Suppressor macrophage (primary cell): Measurements from ENCODE around the gene CTTN.

Source experiments
- DNase-seq, 4 experiments: peaks; one replicate each; pipeline ENCODE4 v3.0.0-alpha.2; 2020 to 2022

Gene CTTN

GRCh38 chr11:70410276-70411205 is 12.2 kb downstream of the CTTN start:
- no peak for DNase-seq

- DNase-seq, result no peak
These were observed 13.6 kb downstream of the CTTN start for GRCh38 chr11:70411713-70412452.

- DNase-seq, result no peak
These were observed 14.8 kb downstream of the CTTN start for GRCh38 chr11:70413151-70413550.

GRCh38 chr11:70414341-70415100 is 16.2 kb downstream of the CTTN start:
- DNase-seq, result no peak

- DNase-seq, result no peak
These were observed 16.9 kb downstream of the CTTN start for GRCh38 chr11:70415191-70415590.

- peak; percentile 49 to 86 (median 69) for DNase-seq
These were observed 17.5 kb downstream of the CTTN start for GRCh38 chr11:70415642-70416395.

GRCh38 chr11:70416881-70417280 is 18.6 kb downstream of the CTTN start:
- no peak for DNase-seq

GRCh38 chr11:70418130-70418529 is 19.8 kb downstream of the CTTN start:
- DNase-seq, result no peak

GRCh38 chr11:70419307-70420007 is 21.1 kb downstream of the CTTN start:
- no peak for DNase-seq

GRCh38 chr11:70420008-70420464 is 21.7 kb downstream of the CTTN start:
- no peak for DNase-seq

GRCh38 chr11:70420496-70420895 is 22.2 kb downstream of the CTTN start:
- DNase-seq, result no peak

- DNase-seq, result peak; percentile 41 to 65 (median 56)
These were observed 22.8 kb downstream of the CTTN start for GRCh38 chr11:70421123-70421522.

- DNase-seq, result no peak
These were observed 24.6 kb downstream of the CTTN start for GRCh38 chr11:70422692-70423522.

- DNase-seq, result peak; percentile 90 to 96 (median 94)
These were observed 25.5 kb downstream of the CTTN start for GRCh38 chr11:70423523-70424505.

- no peak for DNase-seq
These were observed 26.5 kb downstream of the CTTN start for GRCh38 chr11:70424765-70425344.

GRCh38 chr11:70427436-70427835 is 29.1 kb downstream of the CTTN start:
- DNase-seq, result no peak

- no peak for DNase-seq
These were observed 30.5 kb downstream of the CTTN start for GRCh38 chr11:70428701-70429427.

- no peak for DNase-seq
These were observed 31.0 kb downstream of the CTTN start for GRCh38 chr11:70429428-70429705.
